ENCODE results near the gene ST3GAL5. TPM values are rescaled to one million over a fixed set of nuclear protein-coding genes. Genes with fewer than 3 reads are reported as not detected.

The ST3GAL5 gene
- polyA plus RNA-seq, 4 donors: 1.6 to 5.3 (median 3.6) TPM

GRCh38 chr2:85922199-85922598 is 33.4 kb upstream of the ST3GAL5 start:
- Histone ChIP-seq H3K27ac (ENCODE audit: low read depth in 1 of 3, low read length in 2 of 3) (peak overlapping the region in 1 of 3 donors; percentile 36), H3K4me1 (ENCODE audit: control insufficient read depth in 3 of 3, insufficient read depth in 2 of 3, low read depth in 1 of 3, low read length in 2 of 3) (no peaks in the 10 kb centered on the region), H3K4me3 (ENCODE audit: low read depth in 1 of 3, low read length in 3 of 3) (no peak overlapping the region), H3K9me3 (ENCODE audit: control insufficient read depth in 2 of 2, insufficient read depth in 1 of 2, low read depth in 1 of 2, low read length in 1 of 2) (no peaks in the 10 kb centered on the region), H3K27me3 (ENCODE audit: control insufficient read depth in 3 of 3, insufficient read depth in 3 of 3, low read length in 3 of 3) (peaks cover 0 to 6% (median 0%) of the 10 kb centered on the region in 3 donors), H3K36me3 (ENCODE audit: control insufficient read depth in 3 of 3, insufficient read depth in 2 of 3, low read depth in 1 of 3, low read length in 3 of 3) (no peaks in the 10 kb centered on the region)
- 43 to 59% (median 53%) methylated on average over 3 of the region's 3 CpGs for WGBS, 3 donors
- FAIRE-seq (no peak), DNase-seq (no peak)

DNA sequence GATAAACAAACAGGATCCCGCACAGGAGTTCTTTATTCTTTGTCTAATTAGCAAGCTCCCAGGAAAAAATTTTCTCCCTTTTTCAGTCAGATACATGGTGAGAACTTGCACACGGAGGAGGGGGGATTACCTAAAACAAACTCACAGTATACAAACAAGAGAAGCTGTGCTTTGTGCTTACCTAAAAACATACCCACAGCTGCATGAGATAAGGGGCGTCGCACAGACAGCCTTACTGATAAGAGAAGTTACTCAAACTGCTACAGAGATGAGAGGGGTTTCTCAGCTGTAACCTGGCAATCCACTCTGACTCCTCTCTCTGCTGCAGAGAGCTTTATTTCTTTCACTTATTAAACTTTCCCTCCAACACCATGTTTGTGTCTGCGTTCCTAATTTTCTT is 32.9 kb upstream of the ST3GAL5 start:
- H3K4me1 ChIP-seq (ENCODE audit: control insufficient read depth in 3 of 3, insufficient read depth in 2 of 3, low read depth in 1 of 3, low read length in 2 of 3): no peaks in the 10 kb centered on the region
- FAIRE-seq: no peak
- no peak overlapping the region for H3K4me3 ChIP-seq (ENCODE audit: low read depth in 1 of 3, low read length in 3 of 3)
- no peak for DNase-seq
- 25 to 58% (median 45%) methylated on average over 5 of the region's 5 CpGs for WGBS, 3 donors
- H3K36me3 ChIP-seq (ENCODE audit: control insufficient read depth in 3 of 3, insufficient read depth in 2 of 3, low read depth in 1 of 3, low read length in 3 of 3): no peaks in the 10 kb centered on the region
- H3K27me3 ChIP-seq (ENCODE audit: control insufficient read depth in 3 of 3, insufficient read depth in 3 of 3, low read length in 3 of 3): peaks cover 0 to 6% (median 0%) of the 10 kb centered on the region in 3 donors
- peak overlapping the region in 1 of 3 donors; percentile 36 for H3K27ac ChIP-seq (ENCODE audit: low read depth in 1 of 3, low read length in 2 of 3)
- H3K9me3 ChIP-seq (ENCODE audit: control insufficient read depth in 2 of 2, insufficient read depth in 1 of 2, low read depth in 1 of 2, low read length in 1 of 2): no peaks in the 10 kb centered on the region

GRCh38 chr2:85920810-85921545 is 32.2 kb upstream of the ST3GAL5 start:
- Histone ChIP-seq H3K4me3 (ENCODE audit: low read depth in 1 of 3, low read length in 3 of 3) (no peak overlapping the region), H3K9me3 (ENCODE audit: control insufficient read depth in 2 of 2, insufficient read depth in 1 of 2, low read depth in 1 of 2, low read length in 1 of 2) (no peaks in the 10 kb centered on the region), H3K36me3 (ENCODE audit: control insufficient read depth in 3 of 3, insufficient read depth in 2 of 3, low read depth in 1 of 3, low read length in 3 of 3) (no peaks in the 10 kb centered on the region), H3K27me3 (ENCODE audit: control insufficient read depth in 3 of 3, insufficient read depth in 3 of 3, low read length in 3 of 3) (peaks cover 0 to 6% (median 0%) of the 10 kb centered on the region in 3 donors), H3K27ac (ENCODE audit: low read depth in 1 of 3, low read length in 2 of 3) (no peak overlapping the region), H3K4me1 (ENCODE audit: control insufficient read depth in 3 of 3, insufficient read depth in 2 of 3, low read depth in 1 of 3, low read length in 2 of 3) (no peaks in the 10 kb centered on the region)
- WGBS, 3 donors: 42 to 56% (median 50%) methylated on average over 5 of the region's 5 CpGs
- no peak for FAIRE-seq
- no peak for DNase-seq

GRCh38 chr2:85917887-85918795 is 29.4 kb upstream of the ST3GAL5 start:
- 51 to 92% (median 70%) methylated on average over 3 of the region's 3 CpGs for WGBS, 3 donors
- H3K4me1 ChIP-seq (ENCODE audit: control insufficient read depth in 3 of 3, insufficient read depth in 2 of 3, low read depth in 1 of 3, low read length in 2 of 3): no peaks in the 10 kb centered on the region
- H3K27me3 ChIP-seq (ENCODE audit: control insufficient read depth in 3 of 3, insufficient read depth in 3 of 3, low read length in 3 of 3): peaks cover 0 to 6% (median 0%) of the 10 kb centered on the region in 3 donors
- no peaks in the 10 kb centered on the region for H3K36me3 ChIP-seq (ENCODE audit: control insufficient read depth in 3 of 3, insufficient read depth in 2 of 3, low read depth in 1 of 3, low read length in 3 of 3)
- H3K9me3 ChIP-seq (ENCODE audit: control insufficient read depth in 2 of 2, insufficient read depth in 1 of 2, low read depth in 1 of 2, low read length in 1 of 2): no peaks in the 10 kb centered on the region
- H3K4me3 ChIP-seq (ENCODE audit: low read depth in 1 of 3, low read length in 3 of 3): no peak overlapping the region
- DNase-seq (no peak), FAIRE-seq (no peak)
- no peak overlapping the region for H3K27ac ChIP-seq (ENCODE audit: low read depth in 1 of 3, low read length in 2 of 3)

- no peak for DNase-seq
- no peaks in the 10 kb centered on the region for H3K4me1 ChIP-seq (ENCODE audit: control insufficient read depth in 3 of 3, insufficient read depth in 2 of 3, low read depth in 1 of 3, low read length in 2 of 3)
- no peaks in the 10 kb centered on the region for H3K9me3 ChIP-seq (ENCODE audit: control insufficient read depth in 2 of 2, insufficient read depth in 1 of 2, low read depth in 1 of 2, low read length in 1 of 2)
- WGBS, 3 donors: 76 to 91% (median 86%) methylated on average over 3 of the region's 3 CpGs
- no peak overlapping the region for H3K27ac ChIP-seq (ENCODE audit: low read depth in 1 of 3, low read length in 2 of 3)
- no peak for FAIRE-seq
- H3K4me3 ChIP-seq (ENCODE audit: low read depth in 1 of 3, low read length in 3 of 3): no peak overlapping the region
- H3K36me3 ChIP-seq (ENCODE audit: control insufficient read depth in 3 of 3, insufficient read depth in 2 of 3, low read depth in 1 of 3, low read length in 3 of 3): no peaks in the 10 kb centered on the region
- no peaks in the 10 kb centered on the region for H3K27me3 ChIP-seq (ENCODE audit: control insufficient read depth in 3 of 3, insufficient read depth in 3 of 3, low read length in 3 of 3)
Measured at GRCh38 chr2:85915606-85916303, 27.0 kb upstream of the ST3GAL5 start.

- H3K27ac ChIP-seq (ENCODE audit: low read depth in 1 of 3, low read length in 2 of 3): no peak overlapping the region
- no peaks in the 10 kb centered on the region for H3K4me1 ChIP-seq (ENCODE audit: control insufficient read depth in 3 of 3, insufficient read depth in 2 of 3, low read depth in 1 of 3, low read length in 2 of 3)
- no peak overlapping the region for H3K4me3 ChIP-seq (ENCODE audit: low read depth in 1 of 3, low read length in 3 of 3)
- 50 to 55% (median 50%) methylated on average over 2 of the region's 2 CpGs for WGBS, 3 donors
- DNase-seq: no peak
- no peak for FAIRE-seq
- no peaks in the 10 kb centered on the region for H3K27me3 ChIP-seq (ENCODE audit: control insufficient read depth in 3 of 3, insufficient read depth in 3 of 3, low read length in 3 of 3)
- H3K9me3 ChIP-seq (ENCODE audit: control insufficient read depth in 2 of 2, insufficient read depth in 1 of 2, low read depth in 1 of 2, low read length in 1 of 2): no peaks in the 10 kb centered on the region
- no peaks in the 10 kb centered on the region for H3K36me3 ChIP-seq (ENCODE audit: control insufficient read depth in 3 of 3, insufficient read depth in 2 of 3, low read depth in 1 of 3, low read length in 3 of 3)
Measured at GRCh38 chr2:85914922-85915321, 26.1 kb upstream of the ST3GAL5 start.

DNA sequence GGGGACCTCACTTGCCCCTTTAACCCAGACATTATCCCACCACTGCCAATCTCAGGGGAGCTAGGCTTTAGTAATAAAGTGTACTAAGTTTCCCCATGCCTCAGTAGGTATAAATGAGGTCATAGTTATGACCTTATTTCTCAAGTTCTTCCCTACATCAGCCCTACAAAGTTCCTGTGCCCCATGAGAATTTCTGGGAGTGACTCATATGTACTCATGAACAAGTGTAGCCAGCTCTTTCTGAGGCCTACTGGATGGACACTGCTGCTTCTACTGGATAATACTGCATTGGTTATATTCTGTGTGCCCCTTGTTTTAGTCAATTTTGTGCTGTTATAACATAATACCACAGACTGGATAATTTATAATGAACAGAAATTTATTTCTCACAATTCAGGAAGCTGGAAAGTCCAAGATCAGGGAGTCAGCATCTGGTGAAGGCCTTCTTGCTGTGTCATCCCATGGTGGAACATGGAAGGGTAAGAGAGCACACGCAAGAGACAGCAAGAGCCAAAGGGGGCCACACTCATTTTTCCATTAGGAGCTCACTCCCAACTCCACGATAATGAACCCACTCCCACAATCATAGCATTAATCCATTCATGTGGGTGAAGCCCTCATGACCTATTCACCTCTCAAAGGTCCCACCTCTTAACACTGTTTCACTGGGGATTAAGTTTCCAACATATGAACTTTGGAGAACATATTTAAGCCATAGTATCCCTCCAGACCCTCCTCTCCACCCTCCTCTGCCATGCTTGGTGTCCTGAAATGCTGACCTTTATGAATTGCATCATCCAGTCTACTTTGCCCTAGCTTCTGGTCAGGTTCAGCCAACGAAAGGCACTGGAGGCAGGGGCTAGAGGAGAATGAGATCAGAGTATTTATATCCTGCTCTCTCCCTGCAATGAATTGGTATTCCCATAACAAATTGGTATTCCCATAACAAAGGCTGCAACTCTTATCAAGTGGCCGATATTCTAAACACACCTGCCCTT is 25.4 kb upstream of the ST3GAL5 start:
- Histone ChIP-seq H3K4me3 (ENCODE audit: low read depth in 1 of 3, low read length in 3 of 3) (no peak overlapping the region), H3K27me3 (ENCODE audit: control insufficient read depth in 3 of 3, insufficient read depth in 3 of 3, low read length in 3 of 3) (no peaks in the 10 kb centered on the region), H3K27ac (ENCODE audit: low read depth in 1 of 3, low read length in 2 of 3) (no peak overlapping the region), H3K4me1 (ENCODE audit: control insufficient read depth in 3 of 3, insufficient read depth in 2 of 3, low read depth in 1 of 3, low read length in 2 of 3) (no peaks in the 10 kb centered on the region), H3K9me3 (ENCODE audit: control insufficient read depth in 2 of 2, insufficient read depth in 1 of 2, low read depth in 1 of 2, low read length in 1 of 2) (no peaks in the 10 kb centered on the region), H3K36me3 (ENCODE audit: control insufficient read depth in 3 of 3, insufficient read depth in 2 of 3, low read depth in 1 of 3, low read length in 3 of 3) (no peaks in the 10 kb centered on the region)
- FAIRE-seq (no peak), DNase-seq (no peak)
- 71 to 78% (median 72%) methylated on average over 4 of the region's 4 CpGs for WGBS, 3 donors
